Osteocyte (in vitro differentiated cells): ENCODE results near the gene ZFYVE28. TPM values are rescaled to one million over a fixed set of nuclear protein-coding genes. Genes with fewer than 3 reads are reported as not detected.

ENCODE experiments used
- DNase-seq: peaks from one replicate; pipeline ENCODE4 v3.0.0; 2021; ENCODE audit warnings: mixed read lengths; ENCODE audit not compliant: unreplicated experiment; ENCODE audit errors: extremely low spot score
- H3K27ac Mint-ChIP-seq: one replicate; pipeline ENCODE4 v1.8.0; 2021; ENCODE audit warnings: mild to moderate bottlenecking, mixed read lengths; ENCODE audit not compliant: unreplicated experiment
- H3K27me3 Mint-ChIP-seq: one replicate; pipeline ENCODE4 v1.8.0; 2021; ENCODE audit warnings: mixed read lengths; ENCODE audit not compliant: unreplicated experiment
- H3K36me3 Mint-ChIP-seq: one replicate; pipeline ENCODE4 v1.8.0; 2021; ENCODE audit warnings: mixed read lengths; ENCODE audit not compliant: unreplicated experiment
- H3K4me1 Mint-ChIP-seq: one replicate; pipeline ENCODE4 v1.8.0; 2021; ENCODE audit warnings: mixed read lengths; ENCODE audit not compliant: unreplicated experiment
- H3K4me3 Mint-ChIP-seq: one replicate; pipeline ENCODE4 v1.8.0; 2021; ENCODE audit warnings: mild to moderate bottlenecking, moderate library complexity, mixed read lengths; ENCODE audit not compliant: unreplicated experiment
- H3K9me3 Mint-ChIP-seq: one replicate; pipeline ENCODE4 v1.8.0; 2021; ENCODE audit warnings: mixed read lengths; ENCODE audit not compliant: unreplicated experiment
- total RNA-seq: library from RNA; stranded (reverse); gene quantifications from 2 replicates; pipeline ENCODE4 v1.2.1, GENCODE V29; 2021
- TF ChIP-seq, protein P1 (sequence below): fragments of 200-600 bp; sonication (generic); IDR thresholded peaks from 2 replicates; pipeline ENCODE4 v1.5.0; 2021; ENCODE audit warnings: antibody characterized with exemption, mild to moderate bottlenecking, moderate library complexity

ZFYVE28 gene
- total RNA-seq, 1 donor from 2014 or later = 3.4 TPM

DNA sequence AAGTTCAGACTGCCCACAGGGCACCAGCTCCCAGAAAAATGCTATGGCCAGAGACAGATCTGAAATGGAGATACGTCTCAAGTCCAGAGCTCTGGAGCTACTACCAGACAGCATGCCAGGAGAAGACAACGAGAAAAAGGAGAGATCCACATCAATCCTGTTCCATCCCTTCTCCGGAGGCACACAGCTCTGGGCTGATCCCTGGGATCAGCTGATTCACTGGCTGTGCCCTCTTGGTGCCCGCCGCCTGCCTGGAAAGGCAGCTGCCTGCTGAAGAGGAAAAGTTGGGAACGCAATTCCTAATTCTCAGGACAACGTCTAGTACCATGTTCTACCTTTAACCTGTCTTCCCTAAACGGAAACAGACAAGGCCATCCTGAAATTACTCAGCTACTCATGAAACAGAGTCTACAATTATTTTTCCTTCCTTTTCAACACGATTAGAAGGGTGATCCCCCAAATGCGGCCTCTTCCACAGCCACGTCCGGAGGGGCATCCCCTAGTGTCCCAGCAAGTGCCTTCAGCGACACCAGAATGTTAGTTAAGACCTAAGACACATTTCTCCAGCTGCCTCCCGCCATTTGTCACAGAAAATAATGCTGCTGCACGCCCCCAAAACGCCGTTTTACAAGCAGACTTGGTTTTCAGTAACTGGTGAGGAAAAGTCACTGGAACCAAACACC is 2.4 kb downstream of the ZFYVE28 start:
- peaks cover 38% of the 10 kb centered on the region for H3K4me1 Mint-ChIP-seq
- TF ChIP-seq, protein P1, sequence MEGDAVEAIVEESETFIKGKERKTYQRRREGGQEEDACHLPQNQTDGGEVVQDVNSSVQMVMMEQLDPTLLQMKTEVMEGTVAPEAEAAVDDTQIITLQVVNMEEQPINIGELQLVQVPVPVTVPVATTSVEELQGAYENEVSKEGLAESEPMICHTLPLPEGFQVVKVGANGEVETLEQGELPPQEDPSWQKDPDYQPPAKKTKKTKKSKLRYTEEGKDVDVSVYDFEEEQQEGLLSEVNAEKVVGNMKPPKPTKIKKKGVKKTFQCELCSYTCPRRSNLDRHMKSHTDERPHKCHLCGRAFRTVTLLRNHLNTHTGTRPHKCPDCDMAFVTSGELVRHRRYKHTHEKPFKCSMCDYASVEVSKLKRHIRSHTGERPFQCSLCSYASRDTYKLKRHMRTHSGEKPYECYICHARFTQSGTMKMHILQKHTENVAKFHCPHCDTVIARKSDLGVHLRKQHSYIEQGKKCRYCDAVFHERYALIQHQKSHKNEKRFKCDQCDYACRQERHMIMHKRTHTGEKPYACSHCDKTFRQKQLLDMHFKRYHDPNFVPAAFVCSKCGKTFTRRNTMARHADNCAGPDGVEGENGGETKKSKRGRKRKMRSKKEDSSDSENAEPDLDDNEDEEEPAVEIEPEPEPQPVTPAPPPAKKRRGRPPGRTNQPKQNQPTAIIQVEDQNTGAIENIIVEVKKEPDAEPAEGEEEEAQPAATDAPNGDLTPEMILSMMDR = no peak
- peaks cover 45% of the 10 kb centered on the region for H3K27me3 Mint-ChIP-seq
- no peak for DNase-seq
- H3K36me3 Mint-ChIP-seq = peaks cover 2% of the 10 kb centered on the region
- no peaks in the 10 kb centered on the region for H3K9me3 Mint-ChIP-seq
- peak overlapping the region; percentile 52 for H3K4me3 Mint-ChIP-seq
- no peak overlapping the region for H3K27ac Mint-ChIP-seq

GRCh38 chr4:2415213-2415612 is 3.2 kb downstream of the ZFYVE28 start:
- Mint-ChIP-seq H3K9me3 (no peaks in the 10 kb centered on the region), H3K4me3 (no peak overlapping the region), H3K27me3 (peaks cover 41% of the 10 kb centered on the region), H3K4me1 (peaks cover 38% of the 10 kb centered on the region), H3K27ac (no peak overlapping the region), H3K36me3 (peaks cover 2% of the 10 kb centered on the region)
- DNase-seq = no peak
- TF ChIP-seq, protein P1 = no peak

GRCh38 chr4:2413821-2414610 is 4.4 kb downstream of the ZFYVE28 start:
- H3K4me1 Mint-ChIP-seq = peaks cover 31% of the 10 kb centered on the region
- peak overlapping the region; percentile 91 for H3K27ac Mint-ChIP-seq

GRCh38 chr4:2412885-2413716 is 5.3 kb downstream of the ZFYVE28 start:
- Mint-ChIP-seq H3K4me1 (peaks cover 31% of the 10 kb centered on the region), H3K9me3 (no peaks in the 10 kb centered on the region), H3K27ac (peak overlapping the region; percentile 91), H3K4me3 (peak overlapping the region; percentile 64), H3K36me3 (no peaks in the 10 kb centered on the region), H3K27me3 (peaks cover 34% of the 10 kb centered on the region)
- TF ChIP-seq, protein P1 = peak; percentile 63
- DNase-seq = peak; percentile 95

More at GRCh38 chr4:2413821-2414610, 4.4 kb downstream of the ZFYVE28 start:
- no peaks in the 10 kb centered on the region for H3K36me3 Mint-ChIP-seq
- H3K27me3 Mint-ChIP-seq = peaks cover 33% of the 10 kb centered on the region
- no peak for DNase-seq
- H3K4me3 Mint-ChIP-seq = no peak overlapping the region
- TF ChIP-seq, protein P1 = no peak
- H3K9me3 Mint-ChIP-seq = no peaks in the 10 kb centered on the region
